GM21786 (cell line): ENCODE data around the gene HDAC2.
A peak's percentile ranks its signal among the peaks of the same experiment; 100 is the strongest.
"Not testable (repeated sequence)": the region's sequence is repeated elsewhere in the genome, so short reads cannot be mapped to it uniquely, and the experiment has no call there.

ENCODE experiments used
- ATAC-seq: cut with Tn5 transposase; IDR thresholded peaks from one replicate; pipeline ENCODE4 v1.9.1; 2021; ENCODE audit not compliant: unreplicated experiment

Gene HDAC2

GRCh38 chr6:113970805-113971676, at the start of gene HDAC2:
HDAC2 (minus strand) TSS chr6:113971148; CDS start chr6:113970908, 240 bp downstream.
- ATAC-seq: peak; percentile 75

- ATAC-seq: no peak
These were observed 49.2 kb upstream of the HDAC2 start for GRCh38 chr6:114020196-114020595.

GRCh38 chr6:114017146-114017545, 46.2 kb upstream of the HDAC2 start:
- not testable (repeated sequence) for ATAC-seq

GRCh38 chr6:114014106-114014505, 43.2 kb upstream of the HDAC2 start:
- not testable (repeated sequence) for ATAC-seq

- ATAC-seq: not testable (repeated sequence)
These were observed 40.5 kb upstream of the HDAC2 start for GRCh38 chr6:114011486-114011885.

- ATAC-seq: no peak
These were observed 39.6 kb upstream of the HDAC2 start for GRCh38 chr6:114010540-114010939.

- ATAC-seq: no peak
These were observed 38.2 kb upstream of the HDAC2 start for GRCh38 chr6:114009192-114009591.

- ATAC-seq: no peak
These were observed 37.4 kb upstream of the HDAC2 start for GRCh38 chr6:114008331-114008730.

- ATAC-seq: no peak
These were observed 36.6 kb upstream of the HDAC2 start for GRCh38 chr6:114007516-114007915.

- no peak for ATAC-seq
These were observed 30.4 kb upstream of the HDAC2 start for GRCh38 chr6:114001354-114001753.

GRCh38 chr6:114000069-114000468, 29.1 kb upstream of the HDAC2 start:
- ATAC-seq: no peak

- ATAC-seq: no peak
These were observed 28.3 kb upstream of the HDAC2 start for GRCh38 chr6:113999284-113999683.

GRCh38 chr6:113998811-113999210, 27.9 kb upstream of the HDAC2 start:
- no peak for ATAC-seq

- ATAC-seq: no peak
These were observed 26.2 kb upstream of the HDAC2 start for GRCh38 chr6:113997116-113997515.

GRCh38 chr6:113995634-113996033, 24.7 kb upstream of the HDAC2 start:
- no peak for ATAC-seq

GRCh38 chr6:113994934-113995342, 24.0 kb upstream of the HDAC2 start:
- ATAC-seq: peak; percentile 92

GRCh38 chr6:113989675-113990074, 18.7 kb upstream of the HDAC2 start:
- ATAC-seq: no peak

- not testable (repeated sequence) for ATAC-seq
These were observed 11.7 kb upstream of the HDAC2 start for GRCh38 chr6:113982675-113983074.

GRCh38 chr6:113982055-113982550, 11.2 kb upstream of the HDAC2 start:
- ATAC-seq: no peak

GRCh38 chr6:113980937-113981554, 10.1 kb upstream of the HDAC2 start:
- ATAC-seq: no peak

GRCh38 chr6:113979937-113980336, 9.0 kb upstream of the HDAC2 start:
- ATAC-seq: peak; percentile 69

- no peak for ATAC-seq
These were observed 7.2 kb upstream of the HDAC2 start for GRCh38 chr6:113978084-113978675.
